DMS153 treated with DMSO at 0.1 percent for 48 hours (cell line): ENCODE measurements around the gene LUC7L.
A peak's percentile ranks its signal among the peaks of the same experiment; 100 is the strongest.
"Not testable (repeated sequence)": the region's sequence is repeated elsewhere in the genome, so short reads cannot be mapped to it uniquely, and the experiment has no call there.

ENCODE experiments used
- DNase-seq: peaks from one replicate; lab custom pipeline; 2025; ENCODE audit not compliant: unreplicated experiment; lab: John Stamatoyannopoulos, UW

LUC7L gene

GRCh38 chr16:228852-229730, at the start of gene LUC7L:
LUC7L (minus strand) TSS chr16:229449; CDS start chr16:229339, 110 bp downstream.
- DNase-seq: peak; percentile 76

GRCh38 chr16:278863-279366, 49.7 kb upstream of the LUC7L start:
- peak; percentile 26 for DNase-seq

- DNase-seq: no peak
Observed at GRCh38 chr16:276426-277077, 47.3 kb upstream of the LUC7L start.

DNA sequence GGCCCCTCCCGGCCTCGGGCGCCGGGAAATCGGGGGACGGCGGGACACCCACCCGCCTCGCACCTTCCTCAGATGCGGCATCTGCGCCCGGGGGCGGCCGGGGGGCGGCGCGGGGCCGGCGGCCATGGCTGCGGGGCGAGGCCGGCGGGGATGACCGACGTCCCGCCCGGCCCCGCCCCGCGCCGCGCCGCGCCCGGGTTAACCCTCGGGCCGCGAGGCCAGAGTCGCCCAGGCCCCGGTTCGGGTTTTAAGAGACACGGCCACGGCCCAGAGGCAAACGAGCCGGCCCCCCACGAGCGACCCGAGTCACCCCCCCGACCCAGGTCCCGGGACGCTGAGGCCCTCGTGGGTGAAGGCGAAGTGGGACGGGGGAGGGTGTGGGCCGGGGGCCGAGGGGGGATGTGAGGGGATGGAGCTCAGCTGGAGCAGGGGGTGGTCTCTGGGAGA, 46.6 kb upstream of the LUC7L start, which contains the start of gene RGS11:
TSS of gene RGS11 (minus strand) at position 159 of the 447 bp plus-strand sequence. CDS start at position 126, 33 bp downstream.
- DNase-seq: no peak

- no peak for DNase-seq
Observed at GRCh38 chr16:275041-275641, 45.9 kb upstream of the LUC7L start.

DNA sequence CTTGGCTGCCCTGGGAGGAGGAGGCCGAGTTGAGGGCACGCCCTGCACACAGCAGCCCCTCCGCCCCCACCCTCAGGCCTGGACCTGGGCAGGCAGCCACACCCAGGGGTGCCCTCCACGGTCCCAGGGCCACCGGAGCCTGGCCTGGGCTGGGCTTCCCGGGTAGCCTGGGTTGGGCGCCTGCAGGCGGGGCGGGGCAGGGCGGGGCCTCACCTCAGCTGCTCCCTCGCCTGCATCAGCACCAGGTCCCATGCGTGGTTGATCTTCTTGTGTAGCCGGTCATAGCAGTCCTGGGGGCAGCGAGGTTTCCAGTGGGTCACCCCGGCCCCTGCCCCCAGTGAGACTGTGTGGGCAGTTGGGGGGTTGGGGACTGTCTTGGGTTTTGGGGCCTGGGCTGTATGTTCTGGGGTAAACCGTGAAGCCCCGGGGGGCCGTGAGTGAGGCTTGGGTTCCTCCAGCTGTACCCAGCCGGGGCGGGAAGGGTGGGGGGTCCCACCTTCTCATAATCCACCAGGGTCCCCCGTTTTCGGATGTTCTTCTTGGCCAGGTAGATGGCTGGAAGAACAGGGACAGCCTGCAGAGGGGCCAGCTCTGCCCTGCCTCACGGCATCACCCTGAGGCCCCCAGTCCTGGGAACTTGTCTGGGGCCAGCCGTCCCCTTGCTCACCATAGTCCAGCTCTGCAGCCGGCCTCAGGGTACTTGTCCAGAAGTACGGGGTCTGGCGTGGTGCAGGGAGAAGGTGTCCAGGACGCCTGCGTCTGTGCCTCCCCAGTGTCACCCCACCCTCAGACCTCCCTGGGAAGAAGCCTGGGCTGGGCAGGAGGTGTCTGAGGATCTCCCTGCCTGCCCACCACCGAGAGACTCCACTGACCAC, 44.5 kb upstream of the LUC7L start:
- DNase-seq: no peak

DNA sequence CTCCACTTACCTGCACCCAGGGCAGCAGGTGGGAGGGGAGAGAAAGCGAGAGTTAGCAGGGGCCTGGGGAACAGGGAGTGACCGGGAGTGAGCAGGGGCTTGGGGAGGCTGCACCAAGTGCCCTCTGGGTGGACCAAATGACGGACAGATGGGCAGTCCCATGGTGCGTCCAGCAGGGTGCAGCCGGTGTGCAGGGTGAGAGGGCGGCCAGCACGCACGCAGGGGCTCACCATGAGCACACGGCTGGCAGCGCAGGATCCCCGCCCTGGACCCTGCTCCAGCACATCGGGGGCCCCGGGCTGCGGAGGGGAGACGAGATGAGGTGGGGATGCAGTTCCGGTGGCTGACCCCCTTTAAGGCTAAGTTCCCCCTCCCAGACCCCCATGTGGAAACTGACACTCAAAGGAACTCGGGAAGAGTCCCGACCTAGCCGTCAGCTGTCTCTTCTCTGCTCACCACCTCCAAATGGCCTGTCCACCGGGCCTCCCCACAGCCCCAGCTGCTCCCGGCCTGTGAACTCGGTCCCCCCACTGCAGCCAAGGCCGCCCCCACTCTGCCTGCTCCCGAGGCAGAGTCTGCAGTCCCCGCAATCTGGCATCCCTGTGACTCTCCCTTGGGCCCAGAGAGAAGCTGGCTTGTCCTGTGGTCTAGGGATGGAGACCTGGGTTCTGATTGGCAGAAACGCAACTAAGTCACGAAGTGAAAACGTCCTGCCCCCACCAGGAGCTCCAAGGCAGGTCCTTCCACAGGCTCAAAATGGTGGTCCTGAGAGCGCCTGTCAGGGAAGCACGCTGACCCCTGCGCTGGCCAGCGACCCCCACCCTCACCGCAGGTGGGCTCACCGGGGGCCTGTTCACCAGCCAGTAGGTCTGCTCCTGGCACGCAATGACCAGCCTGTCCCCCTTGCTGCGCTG, 43.6 kb upstream of the LUC7L start:
- DNase-seq: no peak

DNA sequence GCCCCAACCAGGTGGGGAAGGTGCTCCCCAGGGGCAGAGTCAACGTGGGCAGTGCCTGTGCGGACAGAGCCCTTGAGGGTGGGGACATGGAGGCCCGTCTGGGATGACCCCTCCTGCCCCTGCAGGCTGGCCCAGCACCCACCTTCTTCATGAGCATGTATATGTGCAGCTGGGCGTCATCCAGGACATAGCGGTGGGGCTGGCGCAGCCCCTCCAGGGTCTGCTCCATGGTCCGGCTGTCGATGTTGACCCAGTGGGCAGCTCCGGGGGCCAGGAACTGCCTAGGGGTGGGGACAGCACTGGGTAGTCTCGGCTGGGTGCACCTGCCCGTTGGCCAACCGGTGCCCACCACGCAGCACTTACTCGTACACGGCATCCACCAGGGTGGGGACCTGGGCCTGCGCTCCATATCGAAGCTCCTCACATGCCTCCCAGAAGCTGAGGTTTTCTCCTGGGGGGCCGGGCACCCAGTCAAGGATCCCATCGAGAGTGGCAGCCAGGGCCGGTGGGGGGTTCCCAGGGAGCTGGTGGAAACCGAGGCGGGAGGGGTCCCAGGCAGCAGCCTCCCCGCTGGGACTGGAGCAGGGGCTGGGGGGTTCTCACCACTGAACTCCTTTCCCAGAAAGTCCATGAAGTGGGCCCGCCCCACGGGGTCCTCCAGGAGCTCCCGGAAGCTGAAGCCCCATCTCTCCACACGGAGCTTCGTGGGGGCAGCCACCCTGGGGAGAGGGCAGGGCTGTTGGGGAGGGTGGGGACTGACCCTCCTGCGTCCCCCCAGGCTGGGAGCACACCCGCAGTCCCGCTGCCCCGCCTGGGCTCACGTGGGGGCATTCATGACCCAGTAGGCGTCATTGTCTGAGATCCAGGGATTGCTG, 41.4 kb upstream of the LUC7L start:
- no peak for DNase-seq

- no peak for DNase-seq
Observed at GRCh38 chr16:269061-269796, 40.0 kb upstream of the LUC7L start.

GRCh38 chr16:268141-269053, 39.1 kb upstream of the LUC7L start:
- DNase-seq: no peak

GRCh38 chr16:267562-267961, 38.3 kb upstream of the LUC7L start:
- DNase-seq: not testable (repeated sequence)

- DNase-seq: no peak
Observed at GRCh38 chr16:266258-267164, 37.3 kb upstream of the LUC7L start.

DNA sequence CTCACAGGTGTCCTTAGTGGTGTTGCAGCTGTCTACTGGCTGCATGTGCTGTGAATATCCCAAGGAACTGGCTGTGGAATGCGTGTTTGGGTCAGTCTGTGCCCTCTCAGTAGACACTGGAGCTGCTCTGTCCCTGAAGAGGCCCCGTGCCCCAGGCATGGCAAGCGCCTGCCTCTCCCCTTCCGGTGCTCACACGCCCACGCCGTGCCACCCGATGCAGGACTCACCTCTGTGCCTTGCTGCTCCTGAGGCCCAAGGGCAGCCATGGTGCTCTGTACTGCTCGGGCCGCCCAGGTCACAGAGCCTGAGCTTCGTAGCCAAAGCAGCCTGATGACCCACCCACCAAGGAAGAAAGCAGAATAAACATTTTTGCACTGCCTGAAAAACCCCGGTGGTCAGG, 36.5 kb upstream of the LUC7L start:
- no peak for DNase-seq

GRCh38 chr16:265002-265529, 35.8 kb upstream of the LUC7L start:
- no peak for DNase-seq

DNA sequence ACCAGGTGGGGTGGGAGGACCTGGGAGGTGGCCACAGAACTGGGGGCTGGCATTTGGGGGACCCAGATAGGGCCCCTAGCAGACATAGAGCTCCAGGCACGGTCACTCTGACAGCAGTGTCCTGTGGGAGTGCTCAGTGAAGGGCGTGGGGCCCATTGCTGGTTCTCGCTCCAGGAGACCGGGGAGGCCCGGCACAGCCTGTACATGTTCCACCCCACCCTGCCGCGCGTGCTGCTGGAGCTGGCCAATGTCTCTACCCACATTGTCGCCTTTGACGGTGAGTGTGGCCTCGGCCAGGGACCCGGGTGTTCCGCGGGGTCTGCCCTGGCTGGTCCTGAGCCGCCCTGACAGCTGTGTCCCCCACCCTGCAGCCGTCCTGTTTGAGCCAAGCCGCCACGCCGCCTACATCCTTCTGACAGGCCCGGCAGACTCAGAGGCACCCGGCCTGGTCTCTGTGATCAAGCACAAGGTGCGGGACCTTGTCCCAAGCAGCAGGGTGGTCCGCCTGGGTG, 35.2 kb upstream of the LUC7L start:
- no peak for DNase-seq
